H1 (cell line): Measurements from ENCODE around the gene SLC12A8. TPM values are rescaled to one million over a fixed set of nuclear protein-coding genes. Genes with fewer than 3 reads are reported as not detected.

Experiments used
- CTCF ChIA-PET: fragments of 300-600 bp; sonication (Branson Sonifier 250); formaldehyde crosslinking; loops from one replicate; lab custom pipeline; 2021; ENCODE audit not compliant: partially characterized antibody; lab: Charles Lee
- POLR2A ChIA-PET: fragments of 300-600 bp; sonication (Branson Sonifier 250); formaldehyde crosslinking; loops from one replicate; lab custom pipeline; 2021; ENCODE audit warnings: inconsistent platforms; ENCODE audit not compliant: partially characterized antibody; lab: Charles Lee
- DNase-seq, 2 experiments: peaks; one replicate each; pipeline versions ENCODE4 v3.0.0 to v3.0.0-alpha.2; 2010 to 2022; ENCODE audit warnings: low spot score in 2 of 2, low read depth in 1 of 2, mixed read lengths in 1 of 2
- FAIRE-seq: peaks from 2 replicates; lab custom pipeline; 2011; peaks lifted over from hg19 to GRCh38; lab: Jason Lieb, UNC
- H2AFZ ChIP-seq: 2 replicates; pipeline ENCODE4 v1.8.1; 2012; ENCODE audit warnings: low read length, inconsistent platforms
- H2AK5ac ChIP-seq: 2 replicates; pipeline ENCODE4 v1.6.1; 2013; ENCODE audit warnings: low read depth, low read length
- H2BK120ac ChIP-seq: replicated peaks from 2 replicates; pipeline ENCODE3; 2013; ENCODE audit warnings: low read depth, low read length, inconsistent platforms
- H2BK12ac ChIP-seq: 2 replicates; pipeline ENCODE4 v1.6.1; 2013; ENCODE audit warnings: low read depth, low read length
- H2BK15ac ChIP-seq: 2 replicates; pipeline ENCODE4 v1.6.1; 2013; ENCODE audit warnings: low read length
- H2BK20ac ChIP-seq: 2 replicates; pipeline ENCODE4 v1.6.1; 2013; ENCODE audit warnings: low read length
- H2BK5ac ChIP-seq: 2 replicates; pipeline ENCODE4 v1.6.1; 2013; ENCODE audit warnings: low read depth, low read length
- H3K14ac ChIP-seq: 2 replicates; pipeline ENCODE4 v1.6.1; 2013; ENCODE audit warnings: inconsistent platforms; ENCODE audit not compliant: insufficient read length
- H3K18ac ChIP-seq: 2 replicates; pipeline ENCODE4 v1.6.1; 2013; ENCODE audit warnings: low read length; ENCODE audit errors: extremely low read depth
- H3K23ac ChIP-seq: 2 replicates; pipeline ENCODE4 v1.6.1; 2013; ENCODE audit warnings: inconsistent platforms; ENCODE audit not compliant: insufficient read length
- H3K23me2 ChIP-seq: 2 replicates; pipeline ENCODE4 v1.6.1; 2013; ENCODE audit warnings: low read depth, low read length
- H3K27ac ChIP-seq: 2 replicates; pipeline ENCODE4 v1.6.1; 2011; ENCODE audit warnings: low read depth, low read length, inconsistent platforms
- H3K27me3 ChIP-seq, 4 experiments: replicated peaks in 1 of 4; 1 replicate in 1 of 4; 2 replicates in 3 of 4; pipeline versions ENCODE4 v1.6.1 to v1.8.1; 2011 to 2013; ENCODE audit warnings: low read length in 3 of 4, mild to moderate bottlenecking in 3 of 4, inconsistent platforms in 2 of 4, mixed read lengths in 2 of 4, moderate library complexity in 1 of 4; ENCODE audit not compliant: control insufficient read depth in 3 of 4, insufficient read depth in 3 of 4; ENCODE audit errors: extremely low read depth in 1 of 4
- H3K36me3 ChIP-seq, 4 experiments: 2 replicates each; pipeline versions ENCODE4 v1.6.1 to v1.8.1; 2011 to 2013; ENCODE audit warnings: mild to moderate bottlenecking in 4 of 4, low read length in 3 of 4, moderate library complexity in 2 of 4, control low read depth in 1 of 4, inconsistent platforms in 1 of 4; ENCODE audit not compliant: insufficient read depth in 4 of 4, control insufficient read depth in 2 of 4
- H3K4ac ChIP-seq: replicated peaks from 2 replicates; pipeline ENCODE3; 2013; ENCODE audit warnings: low read length, low read depth, mixed read lengths, inconsistent platforms; ENCODE audit not compliant: insufficient read length
- H3K4me1 ChIP-seq, 4 experiments: replicated peaks in 1 of 4; 1 replicate in 1 of 4; 2 replicates in 3 of 4; pipeline versions ENCODE4 v1.6.1 to v1.8.1; 2011 to 2013; ENCODE audit warnings: low read length in 3 of 4, inconsistent platforms in 2 of 4, mixed read lengths in 1 of 4; ENCODE audit not compliant: insufficient read depth in 4 of 4, control insufficient read depth in 3 of 4
- H3K4me2 ChIP-seq, 2 experiments: 2 replicates each; pipeline versions ENCODE4 v1.6.1 to v1.8.1; 2011 to 2013; ENCODE audit warnings: low read depth in 2 of 2, low read length in 2 of 2, control low read depth in 1 of 2, inconsistent platforms in 1 of 2, mild to moderate bottlenecking in 1 of 2; ENCODE audit not compliant: insufficient read depth in 1 of 2
- H3K4me3 ChIP-seq, 4 experiments: fragments of 200-600, 300-600 bp in 1 of 4; sonication (generic), shearing (Covaris generic), sonication (Bioruptor Twin) in 1 of 4; 2 replicates each; pipeline versions ENCODE4 v1.5.1 to v1.8.1; 2011 to 2016; ENCODE audit warnings: low read length in 4 of 4, low read depth in 3 of 4, control low read depth in 2 of 4, inconsistent platforms in 2 of 4, mild to moderate bottlenecking in 2 of 4, mixed read lengths in 1 of 4, moderate library complexity in 1 of 4; ENCODE audit not compliant: insufficient read depth in 2 of 4; ENCODE audit errors: extremely low read depth in 1 of 4
- H3K56ac ChIP-seq: replicated peaks from 2 replicates; pipeline ENCODE3; 2013; ENCODE audit warnings: low read depth, mild to moderate bottlenecking, mixed read lengths, low read length, inconsistent platforms; ENCODE audit not compliant: insufficient read length
- H3K79me1 ChIP-seq: 2 replicates; pipeline ENCODE4 v1.6.1; 2013; ENCODE audit warnings: low read depth, low read length, control low read depth
- H3K79me2 ChIP-seq, 2 experiments: 2 replicates each; pipeline versions ENCODE4 v1.6.1 to v1.8.1; 2012 to 2013; ENCODE audit warnings: low read length in 2 of 2, mild to moderate bottlenecking in 2 of 2, inconsistent platforms in 1 of 2; ENCODE audit not compliant: insufficient read depth in 2 of 2, control insufficient read depth in 1 of 2
- H3K9ac ChIP-seq, 4 experiments: replicated peaks in 1 of 4; 1 replicate in 1 of 4; 2 replicates in 3 of 4; pipeline versions ENCODE4 v1.6.1 to v1.8.1; 2011 to 2013; ENCODE audit warnings: low read depth in 3 of 4, low read length in 3 of 4, control low read depth in 2 of 4, mild to moderate bottlenecking in 2 of 4, moderate library complexity in 2 of 4, inconsistent platforms in 1 of 4; ENCODE audit errors: extremely low read depth in 1 of 4
- H3K9me3 ChIP-seq, 2 experiments: 2 replicates each; pipeline versions ENCODE4 v1.6.1 to v1.8.1; 2012 to 2013; ENCODE audit warnings: mild to moderate bottlenecking in 2 of 2, moderate library complexity in 2 of 2, control low read depth in 1 of 2, inconsistent platforms in 1 of 2, low read depth in 1 of 2, low read length in 1 of 2, mixed read lengths in 1 of 2; ENCODE audit not compliant: insufficient read depth in 2 of 2
- H4K20me1 ChIP-seq, 2 experiments: replicated peaks in 1 of 2; 2 replicates each; pipeline versions ENCODE3 to v1.8.1; 2011 to 2013; ENCODE audit warnings: inconsistent platforms in 2 of 2, low read length in 2 of 2, mild to moderate bottlenecking in 1 of 2; ENCODE audit not compliant: insufficient read depth in 2 of 2, control insufficient read depth in 1 of 2
- H4K5ac ChIP-seq: 2 replicates; pipeline ENCODE4 v1.6.1; 2013; ENCODE audit warnings: low read length, low read depth, mixed read lengths, inconsistent platforms; ENCODE audit not compliant: insufficient read length
- H4K8ac ChIP-seq: 2 replicates; pipeline ENCODE4 v1.8.0; 2013; ENCODE audit warnings: mild to moderate bottlenecking, moderate library complexity, low read length, inconsistent platforms; ENCODE audit not compliant: insufficient read depth; ENCODE audit errors: extremely low read depth
- H4K91ac ChIP-seq: replicated peaks from 2 replicates; pipeline ENCODE3; 2013; ENCODE audit warnings: low read length, mixed read lengths, inconsistent platforms; ENCODE audit not compliant: insufficient read length
- BACH1 ChIP-seq: IDR thresholded peaks from 2 replicates; pipeline ENCODE4 v1.6.1; 2012; ENCODE audit warnings: low read length, improper control_type of control experiment
- HDAC6 ChIP-seq: IDR thresholded peaks from one replicate; pipeline ENCODE4 v1.7.1; 2012; ENCODE audit warnings: low read depth, mild to moderate bottlenecking, inconsistent platforms, low read length, moderate library complexity
- JUN ChIP-seq: IDR thresholded peaks from 2 replicates; pipeline ENCODE4 v1.6.1; 2011; ENCODE audit warnings: low read depth, mild to moderate bottlenecking, improper control_type of control experiment, low read length
- KDM1A ChIP-seq: fragments of 200-600, 300-600 bp; sonication (generic); IDR thresholded peaks from 2 replicates; pipeline ENCODE4 v1.7.1; 2016; ENCODE audit warnings: mild to moderate bottlenecking, low read length, borderline replicate concordance
- KDM5A ChIP-seq: fragments of 200-600 bp; IDR thresholded peaks from 2 replicates; pipeline ENCODE4 v1.7.1; 2012; ENCODE audit warnings: mild to moderate bottlenecking, low read length, inconsistent platforms, mixed read lengths
- NANOG ChIP-seq: IDR thresholded peaks from 2 replicates; pipeline ENCODE4 v1.6.1; 2011; ENCODE audit warnings: low read length, low read depth, mild to moderate bottlenecking, inconsistent platforms; ENCODE audit not compliant: insufficient read depth, poor library complexity, severe bottlenecking
- PHF8 ChIP-seq: fragments of 200-600 bp; sonication (generic); conservative IDR thresholded peaks from 2 replicates; pipeline ENCODE4 v1.7.1; 2012; ENCODE audit warnings: low read depth, mild to moderate bottlenecking, inconsistent platforms, low read length, moderate library complexity
- POU5F1 ChIP-seq: IDR thresholded peaks from 2 replicates; pipeline ENCODE4 v1.6.1; 2011; ENCODE audit warnings: low read depth, mild to moderate bottlenecking, low read length, moderate library complexity
- SP2 ChIP-seq: IDR thresholded peaks from 2 replicates; pipeline ENCODE4 v1.6.1; 2012; ENCODE audit warnings: mild to moderate bottlenecking, low read length, inconsistent platforms
- SP4 ChIP-seq: IDR thresholded peaks from 2 replicates; pipeline ENCODE4 v1.6.1; 2012; ENCODE audit warnings: low read length, inconsistent platforms
- YY1 ChIP-seq: IDR thresholded peaks from 2 replicates; pipeline ENCODE4 v1.6.1; 2011; ENCODE audit warnings: low read depth, mild to moderate bottlenecking, low read length
- WGBS, 2 experiments: shearing (Covaris generic) in 1 of 2; methylation state at CpG; one replicate each; pipeline versions ENCODE4 v1.1.6 to v1.1.7; 2013 to 2015; ENCODE audit warnings: low lambda C conversion rate in 2 of 2, mixed read lengths in 2 of 2, inconsistent platforms in 1 of 2, low coverage in 1 of 2, missing lambda C conversion rate in 1 of 2; ENCODE audit not compliant: insufficient replicate concordance in 2 of 2, insufficient coverage in 1 of 2, insufficient read length in 1 of 2; ENCODE audit errors: extremely low coverage in 1 of 2, missing lambda C conversion rate in 1 of 2; 5-methylcytosine and 5-hydroxymethylcytosine counted together
- polyA plus RNA-seq, 7 experiments: library from polyadenylated mRNA; depleted of rRNA in 3 of 7; stranded (reverse) in 5 of 7; unstranded in 2 of 7; fragments of >200 nt in 5 of 7; fragments of 200-250 nt in 2 of 7; gene quantifications; 1 replicate in 5 of 7; 2 replicates in 1 of 7; 4 replicates in 1 of 7; pipeline versions ENCODE4 v1.2.1 to v1.2.3, GENCODE V29; 2011 to 2013; ENCODE audit warnings: missing spikeins in 2 of 7, mixed read lengths in 2 of 7
- total RNA-seq: library from RNA; stranded (reverse); fragmentation: NEBNext Ultra II Directional; extraction: Animal tissue kit (Norgen Biotek cat#: 25700); gene quantifications from 2 replicates; pipeline ENCODE4 v1.2.1, GENCODE V29; 2021
- TF ChIP-seq, protein P1 (sequence below), 3 experiments: IDR thresholded peaks; 1 replicate in 2 of 3; 2 replicates in 1 of 3; pipeline versions ENCODE4 v1.5.1 to v1.6.1; 2011; ENCODE audit warnings: low read length in 3 of 3, mild to moderate bottlenecking in 3 of 3, inconsistent platforms in 2 of 3, low read depth in 1 of 3, moderate library complexity in 1 of 3; ENCODE audit not compliant: insufficient read depth in 1 of 3; ENCODE audit errors: control extremely low read depth in 1 of 3

SLC12A8 gene
- total and polyA plus RNA-seq, 2 of the 8 experiments (the other 6 are each of a cell fraction or from before 2014, with no cell fraction given): 13.7 to 14.4 TPM

DNA sequence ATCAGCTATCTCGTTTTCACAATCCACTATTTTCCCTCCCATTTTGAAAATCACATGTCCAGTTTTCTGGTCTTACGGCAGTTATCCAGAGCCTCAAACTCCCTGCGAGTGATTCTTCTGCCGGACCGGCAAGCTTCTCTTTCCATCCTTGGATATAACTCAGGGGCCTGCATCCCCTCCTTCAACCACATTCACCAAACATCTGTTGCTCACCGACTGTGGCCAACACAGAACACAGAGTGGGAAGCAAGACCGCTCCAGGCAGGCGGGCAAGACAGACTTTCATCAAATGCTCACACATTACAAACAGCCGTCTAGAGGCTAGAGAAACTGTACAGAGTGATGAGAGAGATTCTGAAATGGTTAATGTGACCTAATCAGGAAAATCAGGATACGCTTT lies 7.6 kb upstream of the SLC12A8 start:
- H4K5ac ChIP-seq: no peak overlapping the region
- H3K79me1 ChIP-seq: no peaks in the 10 kb centered on the region
- POLR2A ChIA-PET: interaction anchor here (1.0 to 1.8 kb wide), 2 partner anchors 8 to 11 kb away, joined by 4 read pairs; no protein-coding TSS in a partner anchor
- H2BK120ac ChIP-seq: no peak overlapping the region
- H2BK20ac ChIP-seq: no peak overlapping the region
- no peak overlapping the region for H4K8ac ChIP-seq
- H3K27ac ChIP-seq: no peak overlapping the region
- H4K91ac ChIP-seq: no peak overlapping the region
- WGBS, 2 experiments: 90% methylated on average over 10 of the region's 10 CpGs; no CpG with 5 or more reads in 1 of the 2 experiments
- H3K36me3 ChIP-seq: no peaks in the 10 kb centered on the region
- no peaks in the 10 kb centered on the region for H4K20me1 ChIP-seq
- H3K9me3 ChIP-seq: no peaks in the 10 kb centered on the region
- H3K23ac ChIP-seq: no peak overlapping the region
- H3K18ac ChIP-seq: no peak overlapping the region
- H3K4ac ChIP-seq: no peak overlapping the region
- CTCF ChIA-PET: interaction anchor here (1.0 to 2.1 kb wide), 3 partner anchors 9 to 217 kb away, joined by 3 to 8 read pairs (median 6); no protein-coding TSS in a partner anchor
- H3K79me2 ChIP-seq: no peaks in the 10 kb centered on the region
- no peak overlapping the region for H3K14ac ChIP-seq
- no peaks in the 10 kb centered on the region for H3K23me2 ChIP-seq
- H3K4me3 ChIP-seq: no peak overlapping the region
- no peak overlapping the region for H3K9ac ChIP-seq
- no peak overlapping the region for H2AFZ ChIP-seq
- H3K56ac ChIP-seq: no peak overlapping the region
- H3K27me3 ChIP-seq: no peaks in the 10 kb centered on the region
- H2BK5ac ChIP-seq: no peak overlapping the region
- FAIRE-seq (no peak), DNase-seq (no peak)
- H3K4me1 ChIP-seq: peaks cover 0 to 2% (median 1%) of the 10 kb centered on the region in 4 experiments; a peak in 4 of 7 replicates
- no peak overlapping the region for H3K4me2 ChIP-seq
- no peak overlapping the region for H2AK5ac ChIP-seq
- H2BK15ac ChIP-seq: no peak overlapping the region
- H2BK12ac ChIP-seq: no peak overlapping the region
- TF ChIP-seq PHF8 (no peak), POU5F1 (no peak), NANOG (no peak), KDM5A (no peak), HDAC6 (no peak), JUN (no peak), SP2 (no peak), BACH1 (no peak), KDM1A (no peak), SP4 (no peak), YY1 (no peak)
- TF ChIP-seq, protein P1, sequence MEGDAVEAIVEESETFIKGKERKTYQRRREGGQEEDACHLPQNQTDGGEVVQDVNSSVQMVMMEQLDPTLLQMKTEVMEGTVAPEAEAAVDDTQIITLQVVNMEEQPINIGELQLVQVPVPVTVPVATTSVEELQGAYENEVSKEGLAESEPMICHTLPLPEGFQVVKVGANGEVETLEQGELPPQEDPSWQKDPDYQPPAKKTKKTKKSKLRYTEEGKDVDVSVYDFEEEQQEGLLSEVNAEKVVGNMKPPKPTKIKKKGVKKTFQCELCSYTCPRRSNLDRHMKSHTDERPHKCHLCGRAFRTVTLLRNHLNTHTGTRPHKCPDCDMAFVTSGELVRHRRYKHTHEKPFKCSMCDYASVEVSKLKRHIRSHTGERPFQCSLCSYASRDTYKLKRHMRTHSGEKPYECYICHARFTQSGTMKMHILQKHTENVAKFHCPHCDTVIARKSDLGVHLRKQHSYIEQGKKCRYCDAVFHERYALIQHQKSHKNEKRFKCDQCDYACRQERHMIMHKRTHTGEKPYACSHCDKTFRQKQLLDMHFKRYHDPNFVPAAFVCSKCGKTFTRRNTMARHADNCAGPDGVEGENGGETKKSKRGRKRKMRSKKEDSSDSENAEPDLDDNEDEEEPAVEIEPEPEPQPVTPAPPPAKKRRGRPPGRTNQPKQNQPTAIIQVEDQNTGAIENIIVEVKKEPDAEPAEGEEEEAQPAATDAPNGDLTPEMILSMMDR (IDR thresholded peaks at IDR 0.05; ENCODE audit: control extremely low read depth in 1 of 3, insufficient read depth in 1 of 3, low read depth in 1 of 3, low read length in 3 of 3): no peak
